GM21423 (cell line): ENCODE data around the gene GNA12.
"Not testable (repeated sequence)": the region's sequence is repeated elsewhere in the genome, so short reads cannot be mapped to it uniquely, and the experiment has no call there.

Source experiments
- ATAC-seq: cut with Tn5 transposase; IDR thresholded peaks from one replicate; pipeline ENCODE4 v1.9.1; 2021; ENCODE audit warnings: mild to moderate bottlenecking, moderate library complexity; ENCODE audit not compliant: unreplicated experiment

GNA12 gene

DNA sequence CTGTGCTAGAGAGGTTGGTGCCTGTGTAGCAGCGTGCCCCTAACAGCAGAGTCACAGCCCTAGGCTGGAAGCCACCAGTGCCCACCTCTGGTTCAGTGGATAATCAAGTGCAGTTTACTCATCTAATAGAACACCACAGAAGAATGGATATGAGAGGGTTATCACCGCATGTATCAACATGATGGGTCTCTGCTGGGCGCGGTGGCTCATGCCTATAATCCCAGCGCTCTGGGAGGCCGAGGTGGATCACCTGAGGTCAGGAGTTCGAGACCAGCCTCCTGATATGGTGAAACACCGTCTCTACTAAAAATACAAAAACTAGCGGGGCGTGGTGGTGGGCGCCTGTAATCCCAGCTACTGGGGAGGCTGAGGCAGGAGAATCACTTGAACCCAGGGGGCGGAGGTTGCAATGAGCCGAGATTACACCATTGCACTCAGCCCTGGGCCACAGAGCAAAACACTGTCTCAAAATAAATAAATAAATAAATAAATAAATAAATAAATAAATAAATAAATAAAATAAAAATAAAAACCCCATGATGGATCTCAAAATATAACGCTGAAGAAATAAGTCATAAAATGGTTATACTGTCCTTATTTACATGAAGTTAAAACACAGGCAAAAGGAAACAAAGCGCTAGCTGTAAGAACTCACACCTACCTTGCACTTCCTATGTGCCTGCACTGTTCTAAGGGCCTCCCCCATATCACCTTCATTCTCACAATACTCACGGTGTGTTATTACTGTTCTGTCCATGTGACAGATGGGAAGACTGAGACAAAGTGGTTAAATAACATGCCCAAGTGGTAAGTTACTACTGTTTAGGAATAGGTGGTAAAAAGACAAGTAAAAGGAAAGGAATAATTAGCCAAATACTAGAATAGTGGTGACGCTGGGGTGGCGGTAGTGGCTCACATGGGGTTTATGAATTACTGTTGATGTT, 85.2 kb downstream of the GNA12 start:
- ATAC-seq, result no peak

DNA sequence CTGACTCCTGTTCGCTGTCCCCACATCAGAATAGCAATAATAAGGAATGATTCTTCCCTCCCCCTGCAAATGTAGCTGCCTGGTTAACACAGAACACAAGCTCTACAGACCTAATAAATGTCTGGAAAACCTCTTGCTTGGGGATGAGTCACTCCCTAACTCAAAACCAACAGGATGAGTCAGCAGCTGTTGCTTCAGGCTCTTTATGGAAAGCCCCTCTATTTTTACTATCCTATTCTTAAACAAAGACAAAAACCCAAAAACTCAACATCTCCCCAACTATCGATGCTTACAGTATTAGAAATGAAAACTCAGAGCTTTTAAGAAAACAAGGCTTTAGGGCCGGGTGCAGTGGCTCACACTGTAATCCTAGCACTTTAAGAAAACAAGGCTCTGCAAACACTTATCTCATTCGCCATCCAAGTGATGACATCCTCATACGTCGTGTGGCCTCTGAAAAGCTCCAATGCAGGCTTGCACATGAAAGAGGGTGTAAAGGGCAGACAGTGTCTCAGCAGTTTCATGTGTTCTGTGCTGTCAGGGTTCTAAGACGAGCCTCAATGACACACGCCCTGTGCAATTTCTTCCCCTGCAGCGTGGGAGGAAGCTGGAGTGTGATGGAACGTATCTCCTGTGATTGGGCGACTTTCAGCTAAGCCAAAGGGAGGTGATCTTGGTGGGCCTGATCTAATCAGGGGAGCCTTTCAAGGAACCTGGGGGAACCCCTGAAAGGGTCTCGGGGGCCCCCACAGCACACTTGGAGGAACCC, 86.0 kb downstream of the GNA12 start:
- peak; percentile 58 for ATAC-seq

DNA sequence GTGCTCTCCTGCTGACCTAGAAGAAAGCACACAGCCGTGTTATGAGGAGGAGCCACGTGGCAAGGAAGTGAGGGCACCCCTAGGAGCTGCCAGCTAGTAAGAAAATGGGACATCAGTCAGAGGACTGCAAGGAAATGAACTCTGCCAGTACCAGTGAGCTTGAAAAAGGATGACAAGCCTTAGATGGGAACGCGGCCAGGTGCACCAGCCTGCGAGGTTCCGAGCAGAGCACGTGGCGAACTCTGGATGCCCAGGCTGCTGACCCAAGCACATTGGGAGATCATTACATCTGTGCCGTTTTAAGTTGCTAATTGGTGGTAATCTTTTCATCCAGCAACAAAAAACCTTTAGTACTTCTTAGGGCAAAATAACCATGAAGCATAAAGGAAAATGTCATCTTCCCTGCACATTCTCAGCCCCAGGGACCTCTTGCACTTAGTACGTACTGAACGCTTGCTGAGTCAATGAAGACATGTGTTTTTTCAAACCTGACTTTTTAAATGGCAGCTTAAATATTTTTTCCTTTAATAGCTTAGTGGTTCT, 86.7 kb downstream of the GNA12 start:
- peak; percentile 5 for ATAC-seq

DNA sequence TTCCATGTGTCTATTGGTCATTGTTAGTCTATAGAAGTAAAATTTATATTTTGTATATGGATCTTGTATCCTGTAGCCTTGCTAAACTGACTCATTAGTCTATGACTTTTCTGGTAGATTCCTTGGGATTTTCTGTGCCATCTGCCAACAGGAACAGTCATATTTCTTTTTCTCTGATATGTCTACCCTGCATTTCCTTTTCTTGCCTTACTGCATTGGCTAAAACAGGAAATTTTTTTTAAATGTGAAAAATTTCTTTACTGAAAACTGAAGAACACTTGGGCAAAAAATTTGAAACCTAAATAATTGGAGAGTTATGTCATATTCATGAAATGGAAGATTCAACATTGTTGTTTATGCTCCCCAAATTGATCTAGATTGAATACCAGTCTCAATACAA, 88.6 kb downstream of the GNA12 start:
- no peak for ATAC-seq

DNA sequence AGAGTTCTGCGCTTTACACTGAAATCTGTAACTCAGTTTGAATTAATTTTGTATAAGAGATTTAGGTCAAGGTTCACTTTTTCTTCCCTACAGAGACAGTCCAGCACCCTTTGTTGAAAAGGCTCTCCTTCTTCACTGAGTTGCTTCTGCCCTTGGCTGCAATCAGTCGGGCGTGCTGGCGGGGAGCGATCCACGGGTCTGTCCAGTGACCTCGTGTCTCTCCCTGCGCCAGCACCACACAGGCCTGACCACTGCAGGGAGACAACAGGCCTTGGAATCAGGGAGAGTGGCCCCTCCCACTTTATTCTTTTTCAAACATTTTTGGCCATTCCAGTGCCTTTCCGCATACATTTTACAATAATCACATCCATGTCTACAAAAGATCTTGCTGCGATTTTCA, 89.2 kb downstream of the GNA12 start:
- no peak for ATAC-seq

DNA sequence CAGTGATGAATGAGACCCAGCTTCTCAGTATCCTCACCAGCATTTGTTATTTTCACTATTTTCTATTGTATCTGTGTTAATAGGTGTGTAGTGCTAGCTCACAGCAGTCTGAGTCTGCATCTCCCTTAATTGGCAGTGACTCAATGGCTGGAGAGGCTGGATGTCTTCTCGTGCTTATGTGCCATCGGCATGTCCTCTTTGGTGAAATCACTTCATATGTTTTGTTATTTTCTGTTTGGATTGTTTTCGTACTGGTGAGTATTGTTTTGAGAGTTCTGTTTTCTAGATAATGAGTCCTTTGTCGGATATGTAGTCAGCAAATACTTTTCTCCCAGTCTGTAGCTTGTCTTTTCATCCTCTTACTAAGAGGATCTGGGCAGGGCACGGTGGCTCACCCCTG, 90.0 kb downstream of the GNA12 start:
- ATAC-seq, result no peak

DNA sequence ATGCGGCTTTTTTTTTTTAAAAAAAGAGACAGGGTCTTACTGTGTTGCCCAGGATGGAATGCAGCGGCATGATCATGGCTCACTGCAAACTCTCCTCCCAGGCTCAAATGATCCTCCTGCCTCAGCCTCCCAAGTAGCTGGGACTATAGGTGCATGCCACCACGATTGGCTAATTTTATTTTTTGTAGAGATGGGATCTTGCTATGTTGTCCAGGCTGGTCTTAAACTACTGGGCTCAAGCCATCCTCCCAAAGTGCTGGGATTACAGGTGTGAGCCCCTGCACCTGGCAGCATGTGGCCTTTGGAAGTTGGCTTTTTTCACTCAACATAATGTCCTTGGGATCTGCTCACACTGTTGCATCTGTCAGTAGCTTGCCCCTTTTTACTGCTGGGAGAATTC, 91.0 kb downstream of the GNA12 start:
- ATAC-seq, result no peak

DNA sequence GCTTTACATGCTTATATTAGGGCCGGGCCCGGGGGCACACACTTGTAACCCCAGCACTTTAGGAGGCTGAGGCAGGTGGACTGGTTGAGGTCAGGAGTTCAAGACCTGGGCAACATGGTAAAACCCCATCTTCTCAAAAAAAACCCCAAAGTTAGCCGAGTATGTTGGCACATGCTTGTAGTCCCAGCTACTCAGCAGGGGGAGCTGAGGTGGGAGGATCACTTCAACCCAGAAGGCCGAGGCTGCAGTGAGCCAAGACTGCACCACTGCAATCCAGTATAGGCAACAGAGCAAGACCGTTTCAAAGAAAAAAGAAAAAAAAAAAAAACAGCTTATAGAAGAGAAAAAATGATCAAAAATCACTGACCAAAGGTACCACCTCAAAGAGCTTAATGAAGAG, 93.0 kb downstream of the GNA12 start:
- no peak for ATAC-seq

DNA sequence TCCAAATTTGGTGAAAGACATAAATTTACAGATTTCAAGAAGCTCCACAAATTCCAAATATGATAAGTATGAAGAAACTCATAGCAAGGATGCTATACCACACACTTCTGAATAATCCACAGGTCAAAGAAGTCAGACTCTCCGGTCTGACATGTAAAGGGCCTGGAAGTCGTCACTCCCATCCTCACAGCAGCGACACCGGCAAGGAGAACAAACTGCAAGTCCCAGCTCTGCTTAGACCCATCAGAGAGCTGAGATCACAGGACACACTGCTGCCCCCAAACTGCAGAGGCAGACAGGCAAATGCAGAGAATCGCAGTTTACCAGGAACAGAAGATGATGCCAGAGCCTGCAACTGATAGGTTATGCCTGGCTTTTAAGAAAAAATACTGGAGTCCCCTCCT, 94.1 kb downstream of the GNA12 start:
- ATAC-seq, result no peak

DNA sequence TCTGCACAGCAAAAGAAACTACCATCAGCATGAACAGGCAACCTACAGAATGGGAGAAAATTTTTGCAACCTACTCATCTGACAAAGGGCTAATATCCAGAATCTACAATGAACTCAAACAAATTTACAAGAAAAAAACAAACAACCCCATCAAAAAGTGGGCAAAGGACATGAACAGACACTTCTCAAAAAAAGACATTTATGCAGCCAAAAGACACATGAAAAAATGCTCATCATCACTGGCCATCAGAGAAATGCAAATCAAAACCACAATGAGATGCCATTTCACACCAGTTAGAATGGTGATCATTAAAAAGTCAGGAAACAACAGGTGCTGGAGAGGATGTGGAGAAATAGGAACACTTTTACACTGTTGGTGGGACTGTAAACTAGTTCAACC, 95.4 kb downstream of the GNA12 start:
- not testable (repeated sequence) for ATAC-seq

DNA sequence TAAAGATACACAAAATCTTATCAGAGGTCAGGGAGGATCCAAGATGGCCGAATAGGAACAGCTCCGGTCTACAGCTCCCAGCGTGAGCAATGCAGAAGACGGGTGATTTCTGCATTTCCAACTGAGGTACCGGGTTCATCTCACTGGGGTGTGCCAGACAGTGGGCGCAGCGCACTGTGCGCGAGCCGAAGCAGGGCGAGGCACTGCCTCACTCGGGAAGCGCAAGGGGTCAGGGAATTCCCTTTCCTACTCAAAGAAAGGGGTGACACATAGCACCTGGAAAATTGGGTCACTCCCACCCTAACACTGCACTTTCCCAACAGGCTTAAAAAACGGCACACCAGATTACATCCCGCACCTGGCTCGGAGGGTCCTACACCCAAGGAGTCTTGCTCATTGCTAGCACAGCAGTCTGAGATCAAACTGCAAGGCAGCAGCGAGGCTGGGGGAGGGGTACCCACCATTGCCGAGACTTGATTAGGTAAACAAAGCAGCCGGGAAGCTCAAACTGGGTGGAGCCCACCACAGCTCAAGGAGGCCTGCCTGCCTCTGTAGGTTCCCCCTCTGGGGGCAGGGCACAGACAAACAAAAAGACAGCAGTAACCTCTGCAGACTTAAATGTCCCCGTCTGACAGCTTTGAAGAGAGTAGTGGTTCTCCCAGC, 100.5 kb downstream of the GNA12 start:
- not testable (repeated sequence) for ATAC-seq

DNA sequence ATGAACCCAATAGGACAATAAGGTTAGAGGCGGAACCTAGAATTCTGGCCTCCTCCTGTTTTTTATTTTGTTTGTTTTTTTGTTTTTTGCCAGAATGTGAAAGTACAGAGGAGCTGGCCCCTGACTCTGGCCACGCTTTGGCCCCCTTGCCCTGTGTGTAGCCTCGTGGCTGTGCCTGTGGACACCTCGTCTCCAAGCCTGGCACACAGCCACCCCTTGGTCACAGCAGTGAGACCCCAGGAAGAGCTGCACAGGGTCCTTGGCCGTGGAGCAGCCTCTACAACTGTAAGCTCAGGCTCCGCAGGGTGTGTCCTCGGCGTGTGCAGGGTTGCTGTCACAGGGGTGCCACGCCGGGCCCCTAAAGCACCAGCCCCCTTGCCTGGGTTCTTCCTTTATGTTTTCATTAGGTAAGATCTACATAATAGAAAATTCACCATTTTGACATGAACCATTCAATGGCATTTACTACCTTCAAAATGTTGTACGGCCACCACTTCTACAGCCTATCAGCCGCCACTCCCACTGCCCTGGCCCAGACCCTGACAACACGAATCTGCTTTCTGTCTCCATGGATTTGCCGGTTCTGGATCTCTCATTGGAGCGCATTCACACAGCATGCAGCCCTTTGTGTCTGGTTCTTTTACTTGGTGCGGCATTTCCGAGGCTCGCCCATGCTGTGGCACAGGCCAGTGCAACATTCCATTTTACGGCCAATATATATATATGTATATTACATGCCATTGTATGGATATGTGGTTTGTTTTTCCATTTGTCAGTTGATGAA, 105.2 kb downstream of the GNA12 start:
- no peak for ATAC-seq

DNA sequence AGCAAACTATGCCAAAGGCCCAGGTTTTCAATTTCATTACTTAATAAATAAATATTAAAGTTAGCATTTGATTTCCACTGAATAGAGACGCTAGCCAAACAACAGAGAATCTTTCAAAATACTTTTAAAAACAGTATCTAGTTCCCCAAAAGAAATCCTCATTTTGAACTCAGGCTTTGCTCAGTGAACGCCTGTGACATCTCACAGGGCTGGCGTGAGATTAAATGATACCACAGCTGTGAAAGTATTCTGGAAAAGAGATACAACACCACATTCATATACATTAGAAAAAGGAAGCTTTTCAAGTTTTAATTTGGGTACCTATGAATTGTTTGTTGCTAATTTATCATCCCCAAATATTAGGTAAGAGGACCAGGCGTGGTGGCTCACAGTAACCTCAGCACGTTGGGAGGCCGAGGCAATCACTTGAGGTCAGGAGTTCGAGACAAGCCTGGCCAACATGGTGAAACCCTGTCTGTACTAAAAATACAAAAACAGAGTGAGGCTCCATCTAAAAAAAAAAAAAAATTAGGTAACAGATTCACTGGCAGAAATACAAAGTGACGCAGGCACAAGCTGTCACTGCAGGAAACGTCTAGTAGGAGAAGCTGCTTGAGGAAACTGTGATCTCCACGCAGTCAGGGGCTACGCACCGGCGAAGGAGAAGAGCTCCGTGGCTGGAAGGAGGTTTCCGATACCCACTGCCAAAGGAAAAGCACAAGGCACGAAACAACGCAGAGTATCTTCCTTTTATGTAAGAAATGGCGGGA, 106.2 kb downstream of the GNA12 start:
- no peak for ATAC-seq

DNA sequence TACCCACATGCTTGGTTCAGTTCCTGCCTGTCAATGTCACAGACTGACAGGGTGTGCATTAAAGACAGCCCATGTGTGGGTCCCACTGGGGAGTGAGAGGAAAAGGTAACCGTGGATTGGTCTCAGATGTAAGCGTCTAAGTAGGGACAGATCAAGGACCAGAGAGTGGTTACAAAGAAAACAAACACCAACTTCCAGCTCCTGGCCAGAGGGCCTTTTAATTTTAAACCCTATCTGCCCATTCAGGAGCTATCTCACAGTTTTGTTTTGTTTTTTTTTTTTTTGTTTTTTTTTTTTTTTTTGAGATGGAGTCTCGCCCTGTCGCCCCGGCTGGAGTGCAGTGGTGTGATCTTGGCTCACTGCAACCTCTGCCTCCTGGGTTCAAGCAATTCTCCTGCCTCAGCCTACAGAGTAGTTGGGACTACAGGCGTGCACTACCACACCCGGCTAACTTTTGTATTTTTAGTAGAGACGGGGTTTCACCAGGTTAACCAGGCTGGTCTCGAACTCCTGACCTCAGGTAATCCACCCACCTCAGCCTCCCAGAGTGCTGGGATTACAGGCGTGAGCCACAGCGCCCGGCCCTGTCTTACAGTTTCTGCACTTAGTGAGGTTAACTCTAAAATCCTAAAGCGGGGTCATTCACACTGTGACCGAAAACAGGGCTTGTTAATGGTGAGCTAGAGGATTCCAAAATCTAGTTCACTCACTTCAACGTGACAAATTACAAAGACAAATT, 106.9 kb downstream of the GNA12 start:
- ATAC-seq, result not testable (repeated sequence)

DNA sequence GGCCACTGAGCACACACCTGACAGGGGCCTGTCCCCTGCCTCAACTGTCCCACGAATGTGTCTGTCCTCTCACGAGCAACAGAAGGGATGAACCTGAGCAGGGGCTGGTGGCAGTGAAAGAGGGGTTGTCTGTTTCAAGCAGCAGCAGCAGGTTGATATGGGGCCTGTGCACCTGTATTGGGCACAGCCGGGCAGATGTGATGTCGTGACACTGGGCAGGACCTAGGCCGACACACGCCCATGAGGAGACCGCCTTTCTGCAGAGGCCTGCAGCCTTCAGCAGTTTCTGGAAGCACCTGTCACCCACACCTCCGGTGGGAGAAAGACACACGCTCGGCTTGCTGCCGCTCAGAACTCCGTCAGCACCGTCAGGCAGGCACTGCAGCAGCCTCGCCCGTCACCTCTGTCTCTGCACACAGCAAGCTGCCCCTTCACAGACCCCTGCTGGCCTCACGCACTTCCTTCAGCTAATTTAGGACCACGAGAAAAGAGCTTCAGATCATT, 107.6 kb downstream of the GNA12 start:
- ATAC-seq, result no peak

DNA sequence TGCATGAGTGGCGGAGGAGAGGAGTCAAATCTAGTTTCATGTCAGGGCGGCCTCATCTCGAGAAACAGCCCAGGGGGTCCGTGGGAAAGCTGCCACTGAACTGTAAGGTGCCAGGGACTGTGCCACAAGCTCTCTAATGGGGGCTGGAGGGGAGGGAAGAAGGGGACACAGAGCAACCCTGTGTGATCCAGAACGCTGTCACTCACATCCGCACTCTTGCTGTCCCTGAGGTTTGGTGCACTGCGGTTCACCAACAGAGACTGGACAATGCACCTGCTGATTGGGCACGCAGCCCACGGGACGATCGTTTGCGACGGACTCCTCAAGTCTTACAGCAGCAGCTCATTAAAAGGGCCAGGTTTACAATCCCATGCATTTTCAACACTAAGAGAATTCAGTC, 108.4 kb downstream of the GNA12 start:
- no peak for ATAC-seq

DNA sequence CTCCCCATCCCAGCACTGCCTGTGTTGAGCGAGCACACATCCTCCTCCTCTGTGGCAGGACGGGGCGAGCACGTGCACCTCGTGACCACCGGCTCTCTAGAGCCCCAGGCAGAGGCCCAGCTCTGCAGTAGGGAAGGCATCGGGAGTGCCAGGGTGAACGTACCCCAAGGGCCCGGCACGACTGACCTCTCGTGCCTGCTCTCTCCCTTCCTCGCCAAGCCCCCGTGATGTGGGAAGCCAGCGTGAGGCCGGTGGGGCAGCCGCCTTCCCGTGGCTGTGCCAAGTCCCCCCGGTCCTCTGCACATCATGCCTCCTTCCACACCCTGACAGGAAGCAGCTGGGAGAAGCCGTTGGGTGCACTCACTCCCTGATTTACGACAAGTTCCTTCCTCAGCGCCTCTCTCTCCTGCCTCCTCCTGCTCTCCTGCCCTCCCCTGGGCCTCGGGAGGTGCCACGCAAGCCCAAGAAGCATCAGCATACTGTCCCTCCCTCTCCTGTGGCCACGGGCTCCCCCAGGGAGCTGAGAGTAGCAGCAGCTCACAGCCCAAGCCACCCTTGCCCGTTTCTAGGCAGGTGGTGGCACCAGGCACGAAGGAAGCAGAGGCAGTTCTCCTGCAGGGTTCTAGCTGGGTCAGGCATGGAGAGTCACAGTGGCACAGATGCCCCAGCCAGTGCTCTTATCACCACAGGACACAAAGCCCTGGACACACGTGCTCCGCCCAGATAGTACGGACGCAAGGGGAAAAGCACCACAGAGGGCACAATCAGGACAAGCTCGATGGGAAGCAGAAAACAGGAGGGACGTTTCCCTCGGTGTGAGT, 109.1 kb downstream of the GNA12 start:
- ATAC-seq, result no peak

DNA sequence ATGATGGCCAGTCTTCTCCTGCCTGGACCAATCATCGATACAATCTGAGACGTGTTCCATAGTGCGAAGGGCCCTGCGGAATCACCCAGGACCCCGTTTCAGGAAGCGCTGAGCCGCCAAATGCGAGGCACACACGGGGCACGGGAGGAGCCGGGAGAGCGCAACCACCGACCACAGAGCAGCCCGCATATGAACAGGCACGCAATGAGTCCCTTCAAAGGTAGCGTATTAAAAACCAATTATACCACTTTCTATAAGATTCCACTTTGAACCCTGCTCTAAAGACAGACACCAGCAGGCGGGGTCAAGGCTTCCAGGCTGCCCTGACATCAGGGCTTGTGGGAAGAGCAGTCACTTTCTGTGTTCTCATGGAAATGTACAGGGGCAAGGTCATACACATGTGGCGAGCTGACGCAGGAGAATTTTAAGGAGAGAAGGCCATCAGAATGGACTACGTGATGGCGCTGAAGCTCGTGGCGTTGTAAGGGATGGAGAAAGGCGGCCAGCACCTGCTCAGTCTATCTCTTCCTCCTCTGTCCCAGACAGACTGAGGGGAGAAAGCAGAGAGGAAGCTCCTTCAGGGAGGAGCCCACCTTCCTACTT, 109.9 kb downstream of the GNA12 start:
- ATAC-seq, result no peak
